WI38 (cell line): Measurements from ENCODE around the gene SPO11.

Source experiments
- H3K4me3 ChIP-seq: 2 replicates; pipeline ENCODE4 v1.5.1; 2011; ENCODE audit warnings: low read depth, mild to moderate bottlenecking, control low read depth, low read length
- CTCF ChIP-seq: IDR thresholded peaks from 2 replicates; pipeline ENCODE4 v1.5.1; 2012; ENCODE audit warnings: low read depth, mild to moderate bottlenecking, control low read depth, low read length

SPO11 gene

GRCh38 chr20:57371363-57371762, 41.8 kb downstream of the SPO11 start:
- no peak overlapping the region for H3K4me3 ChIP-seq

GRCh38 chr20:57372157-57372556, 42.6 kb downstream of the SPO11 start:
- TF ChIP-seq CTCF: no peak
- H3K4me3 ChIP-seq: no peak overlapping the region

More at GRCh38 chr20:57371363-57371762, 41.8 kb downstream of the SPO11 start:
- no peak for TF ChIP-seq CTCF

GRCh38 chr20:57372581-57373350, 43.2 kb downstream of the SPO11 start:
- no peak overlapping the region for H3K4me3 ChIP-seq
- TF ChIP-seq CTCF: no peak

- no peak overlapping the region for H3K4me3 ChIP-seq
- TF ChIP-seq CTCF: no peak
Observed at GRCh38 chr20:57374343-57374930, 44.8 kb downstream of the SPO11 start.

- no peak overlapping the region for H3K4me3 ChIP-seq
Observed at GRCh38 chr20:57374931-57375651, 45.5 kb downstream of the SPO11 start.

GRCh38 chr20:57375652-57376230, 46.1 kb downstream of the SPO11 start:
- no peak for TF ChIP-seq CTCF

More at GRCh38 chr20:57374931-57375651, 45.5 kb downstream of the SPO11 start:
- TF ChIP-seq CTCF: no peak

More at GRCh38 chr20:57375652-57376230, 46.1 kb downstream of the SPO11 start:
- H3K4me3 ChIP-seq: no peak overlapping the region
